HG02763 (cell line): ENCODE measurements around the gene ACVR1C.

Source experiments
- ATAC-seq: cut with Tn5 transposase; IDR thresholded peaks from one replicate; pipeline ENCODE4 v1.9.1; 2021; ENCODE audit warnings: mild to moderate bottlenecking, moderate library complexity; ENCODE audit not compliant: unreplicated experiment

Gene ACVR1C

DNA sequence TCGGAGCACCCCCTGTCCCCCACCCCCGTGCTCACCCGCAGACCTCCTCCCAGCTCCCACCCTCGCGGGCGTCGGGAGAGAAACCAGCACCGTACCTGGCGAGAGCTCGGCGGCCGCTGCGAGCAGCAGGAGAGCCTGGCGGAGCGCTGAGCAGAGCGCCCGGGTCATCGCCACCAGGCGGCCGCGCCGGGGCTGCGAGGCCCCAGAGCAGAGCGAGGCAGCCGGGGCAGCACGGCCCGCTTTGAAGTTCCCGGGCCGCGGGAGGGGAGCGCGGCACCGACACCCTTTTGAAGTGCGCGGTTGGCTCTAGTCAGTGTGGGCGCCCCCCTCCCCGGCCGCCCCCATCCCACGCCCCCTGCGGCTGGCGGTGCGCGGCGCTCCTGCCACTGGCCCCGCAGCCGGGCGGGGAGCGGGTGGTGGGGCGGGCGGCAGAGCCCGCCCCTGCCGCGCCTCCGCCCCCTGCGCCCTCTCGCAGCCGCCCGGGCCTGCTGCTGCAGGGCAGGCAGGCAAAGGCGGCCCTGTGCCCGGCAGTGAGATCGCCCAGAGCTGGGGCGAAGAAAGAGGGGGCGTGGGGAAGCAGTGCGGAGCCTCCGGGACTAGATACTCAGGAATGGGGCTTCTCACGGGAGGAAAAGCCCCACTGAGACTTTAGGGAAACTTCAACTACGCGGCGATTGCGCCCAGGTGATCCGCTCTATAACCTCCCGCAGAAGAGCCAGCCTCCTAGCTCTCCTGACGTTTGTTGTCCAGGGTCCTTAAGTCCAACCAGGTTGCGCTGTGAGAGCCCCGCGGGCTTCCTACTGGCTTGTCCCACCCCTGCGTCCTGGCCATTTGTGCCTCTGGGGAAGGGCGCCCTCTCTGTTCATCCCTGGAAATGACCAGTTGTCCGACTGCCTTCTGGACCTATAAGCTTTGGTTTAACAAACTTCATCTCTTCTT lies at the start of gene ACVR1C:
Gene ACVR1C (minus strand): TSS at position 388 of the 939 bp plus-strand sequence. CDS start 220 bp downstream, at position 168.
- peak; percentile 75 for ATAC-seq

DNA sequence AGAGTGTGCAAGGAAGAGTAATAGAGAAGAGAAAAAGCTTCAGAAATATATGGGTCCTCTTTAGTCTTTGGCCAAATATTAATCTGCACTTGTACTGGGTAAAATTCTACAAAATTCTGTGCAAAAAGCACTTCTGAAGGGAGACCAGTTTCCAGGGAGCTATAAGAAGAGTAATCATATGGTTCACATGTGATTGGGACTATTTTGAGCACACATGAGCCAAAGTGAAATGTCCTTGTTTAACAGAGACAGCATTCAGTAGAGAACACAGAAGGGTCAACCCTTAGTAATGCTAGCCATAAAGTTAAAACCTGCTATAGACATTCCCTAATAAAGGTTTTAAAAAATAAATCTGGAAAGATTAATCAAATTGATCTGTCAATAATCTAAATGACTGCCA lies 49.3 kb upstream of the ACVR1C start:
- no peak for ATAC-seq

DNA sequence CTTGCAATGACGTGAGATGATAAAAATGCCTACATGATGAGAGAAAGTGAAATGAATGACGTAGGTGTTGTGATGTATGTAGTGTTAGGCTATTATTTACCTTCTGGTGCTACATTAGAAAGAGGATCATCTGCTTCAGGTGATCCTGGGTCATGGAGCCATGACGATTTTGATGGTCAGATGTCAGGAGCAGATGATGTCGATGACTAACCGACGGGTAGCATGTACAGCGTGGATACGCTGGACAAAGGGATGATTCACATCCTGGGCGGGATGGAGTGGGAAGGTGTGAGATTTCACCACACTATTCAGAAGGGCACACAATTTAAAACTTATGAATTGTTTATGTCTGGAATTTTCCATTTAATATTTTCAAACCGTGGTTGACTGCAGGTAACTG lies 43.5 kb upstream of the ACVR1C start:
- ATAC-seq: no peak

DNA sequence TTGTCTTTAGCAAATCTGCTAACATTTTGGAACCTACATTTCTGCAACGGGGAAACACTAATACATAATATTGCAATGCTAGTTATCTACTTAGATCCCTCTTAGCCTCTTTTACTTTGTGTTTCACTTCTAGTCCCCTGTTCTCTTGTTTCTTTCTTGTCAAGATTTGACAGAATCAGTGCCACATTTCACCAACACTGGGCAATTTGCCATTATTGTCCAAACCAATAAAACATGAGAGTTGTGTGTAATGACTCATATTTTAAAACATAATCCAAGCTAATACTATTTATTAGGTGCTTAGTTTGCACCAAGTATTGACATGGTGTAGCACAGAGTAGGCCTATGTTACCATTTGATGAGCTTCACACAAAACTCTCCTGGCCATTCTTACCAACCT lies 33.7 kb upstream of the ACVR1C start:
- ATAC-seq: no peak

DNA sequence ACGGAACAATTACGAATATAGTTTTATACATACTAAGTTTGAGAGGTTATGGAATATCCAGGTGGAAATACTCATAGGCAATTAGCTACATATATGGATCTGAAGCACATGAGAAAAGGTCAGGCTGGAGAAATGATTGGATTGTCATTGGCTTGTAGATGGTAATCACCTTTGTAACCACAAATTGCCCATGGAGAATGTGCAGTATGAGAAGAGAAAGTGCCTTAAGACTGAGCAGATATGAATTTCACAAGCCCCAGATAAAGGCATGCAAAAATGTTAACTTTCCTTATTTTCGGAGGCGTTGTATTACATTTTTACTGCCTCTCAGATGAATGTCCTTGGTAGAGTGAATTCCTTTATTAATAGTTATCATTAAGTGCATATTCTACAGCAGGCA lies 33.1 kb upstream of the ACVR1C start:
- no peak for ATAC-seq

DNA sequence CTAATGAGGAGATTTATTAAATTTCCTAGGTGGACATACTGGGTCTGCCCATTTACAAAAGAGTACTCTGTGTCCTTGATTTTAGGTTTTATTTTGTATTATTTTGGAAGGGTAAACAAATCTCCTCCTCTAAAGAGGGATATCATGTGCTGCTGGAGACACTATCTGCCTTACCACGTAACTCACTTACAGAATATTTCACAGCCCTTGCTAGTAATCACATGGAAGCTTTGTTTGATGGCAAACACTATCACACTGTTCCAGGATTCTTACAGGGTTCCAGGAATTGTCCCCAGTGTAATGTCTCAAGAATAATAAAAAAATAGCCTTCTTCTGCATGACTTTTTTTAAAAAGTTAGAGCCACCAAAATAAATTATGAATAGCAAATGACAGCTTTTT lies 29.2 kb upstream of the ACVR1C start:
- ATAC-seq: no peak

DNA sequence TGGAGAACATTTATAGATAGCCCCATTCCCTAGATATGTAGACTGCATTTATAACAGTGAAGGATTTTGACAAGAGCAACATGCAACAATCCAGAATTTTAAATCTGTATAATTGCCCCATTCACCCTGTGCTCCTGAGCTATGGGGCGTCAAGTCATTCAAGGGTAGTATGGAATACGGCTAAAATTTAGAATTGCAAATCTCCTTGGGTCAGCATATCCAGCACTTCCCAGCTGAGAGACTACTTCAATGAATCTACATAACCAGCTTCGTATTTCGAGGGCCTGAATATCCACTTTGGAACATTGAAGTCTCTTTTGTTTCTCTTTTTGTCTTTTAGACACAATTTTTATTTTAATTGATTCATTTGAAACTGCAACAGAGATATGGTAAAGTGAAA lies 28.4 kb upstream of the ACVR1C start:
- ATAC-seq: no peak

DNA sequence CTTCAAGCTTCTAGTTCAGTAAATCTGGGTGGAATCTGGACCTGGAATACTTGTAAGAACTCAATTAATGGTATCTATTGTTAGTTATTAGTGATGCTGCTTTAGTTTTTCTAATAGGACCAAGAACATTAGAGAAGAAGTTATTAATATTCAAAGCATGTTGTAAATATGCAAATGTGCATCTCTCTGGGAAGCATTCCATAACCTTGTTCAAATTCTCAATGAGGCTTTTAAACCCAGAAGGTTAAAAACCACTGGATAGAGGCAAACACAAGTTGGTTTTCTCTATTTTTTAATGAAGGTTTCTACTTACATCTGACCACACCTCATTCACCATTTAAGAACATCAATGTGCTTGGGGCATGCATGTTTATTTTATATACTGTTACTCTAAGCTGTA lies 16.1 kb upstream of the ACVR1C start:
- no peak for ATAC-seq

DNA sequence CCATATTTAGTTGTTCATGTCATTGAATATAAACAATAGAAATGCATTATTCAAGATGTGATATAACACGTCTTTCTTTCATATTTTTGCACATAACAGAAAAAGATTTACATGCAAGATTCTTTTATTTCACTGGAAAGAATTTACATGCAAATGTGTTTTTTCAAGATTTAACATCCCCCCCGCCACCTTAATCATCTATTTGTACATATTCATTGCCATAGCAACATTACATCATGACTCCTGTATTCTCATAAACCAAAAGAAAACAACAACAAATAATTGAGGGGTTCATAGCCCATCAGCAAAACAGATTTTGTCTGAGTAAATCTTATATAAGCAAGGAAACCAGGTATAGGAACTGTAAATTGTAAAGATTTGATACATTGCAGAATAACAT lies 3.2 kb upstream of the ACVR1C start:
- no peak for ATAC-seq

DNA sequence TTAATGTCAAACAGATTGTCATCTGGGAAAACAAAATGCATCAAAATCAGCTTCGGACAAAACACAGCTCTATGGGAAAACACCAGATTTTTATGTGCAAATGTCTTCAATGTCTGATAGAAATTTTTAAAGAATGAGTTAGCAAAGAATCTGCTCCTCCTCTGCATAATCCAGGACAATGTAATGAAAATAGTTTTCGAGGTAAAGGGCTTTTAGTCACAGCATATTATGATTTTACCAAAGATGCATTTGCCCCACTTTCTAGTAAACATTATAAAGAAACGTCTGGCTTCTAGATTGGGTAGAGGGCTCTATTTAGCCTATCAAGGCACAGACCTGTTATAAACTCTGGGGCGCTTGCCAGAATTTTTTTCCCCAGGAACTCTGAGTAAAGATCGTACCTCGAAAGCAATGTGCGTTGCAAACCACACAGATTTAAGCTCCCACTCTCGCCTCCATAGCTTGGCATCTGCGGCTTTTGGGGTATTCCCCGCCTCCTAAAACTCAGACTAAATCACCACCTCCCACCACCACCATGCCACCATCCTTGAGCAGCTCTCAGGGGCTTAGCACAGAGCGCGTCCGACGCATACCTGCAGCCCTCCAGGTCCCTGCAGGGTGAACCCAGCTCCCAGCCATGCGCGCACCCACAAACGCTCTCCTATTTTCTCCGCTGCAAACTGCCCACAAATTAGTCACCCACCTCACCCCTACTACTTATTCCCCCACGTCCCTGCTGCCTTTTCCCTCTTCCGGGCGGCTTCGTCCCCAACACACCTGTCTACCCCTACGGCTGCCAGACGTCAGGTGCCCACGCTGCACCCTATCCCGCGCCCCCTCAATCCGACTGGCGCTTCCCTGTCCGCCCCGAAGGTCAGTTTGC lies 829 bp downstream of the ACVR1C start:
- ATAC-seq: peak; percentile 9

DNA sequence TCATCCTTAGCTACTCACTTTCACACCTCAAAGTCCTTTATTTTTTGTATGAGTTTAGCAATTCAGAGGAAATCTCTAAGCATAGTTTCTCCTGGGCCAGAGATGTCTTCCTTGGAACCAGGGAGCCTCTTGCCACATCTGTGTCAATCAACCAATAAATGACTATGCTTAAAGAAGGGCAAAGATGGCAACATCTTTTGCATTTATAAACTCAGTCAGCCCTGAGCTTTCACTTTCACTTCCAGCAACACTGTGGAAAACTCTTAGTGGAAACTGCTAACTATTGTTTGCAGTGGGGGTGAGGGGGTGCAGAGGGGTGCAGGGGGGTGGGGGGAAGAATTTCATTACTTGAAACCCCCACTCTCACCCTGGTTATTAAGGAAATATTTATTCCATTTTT lies 3.4 kb downstream of the ACVR1C start:
- no peak for ATAC-seq

DNA sequence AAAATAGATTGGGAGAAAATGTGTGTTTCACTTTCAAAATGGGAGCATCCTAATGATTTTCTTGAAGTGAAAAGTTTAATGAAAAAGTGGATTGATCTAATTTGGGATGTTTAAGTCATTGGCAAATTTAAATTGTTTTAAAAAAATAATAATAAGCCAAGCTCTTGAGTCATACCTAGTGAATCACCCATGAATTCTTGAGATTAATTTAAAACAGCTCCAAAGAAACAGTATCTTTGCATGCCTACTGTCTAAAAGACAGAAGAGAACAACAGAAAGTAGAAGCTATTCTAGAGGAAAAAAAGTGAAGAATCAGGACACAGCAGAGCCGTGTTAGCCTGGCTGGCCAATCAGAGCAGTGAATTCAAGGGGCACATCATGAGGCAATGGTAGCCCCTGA lies 7.7 kb downstream of the ACVR1C start:
- ATAC-seq: no peak

DNA sequence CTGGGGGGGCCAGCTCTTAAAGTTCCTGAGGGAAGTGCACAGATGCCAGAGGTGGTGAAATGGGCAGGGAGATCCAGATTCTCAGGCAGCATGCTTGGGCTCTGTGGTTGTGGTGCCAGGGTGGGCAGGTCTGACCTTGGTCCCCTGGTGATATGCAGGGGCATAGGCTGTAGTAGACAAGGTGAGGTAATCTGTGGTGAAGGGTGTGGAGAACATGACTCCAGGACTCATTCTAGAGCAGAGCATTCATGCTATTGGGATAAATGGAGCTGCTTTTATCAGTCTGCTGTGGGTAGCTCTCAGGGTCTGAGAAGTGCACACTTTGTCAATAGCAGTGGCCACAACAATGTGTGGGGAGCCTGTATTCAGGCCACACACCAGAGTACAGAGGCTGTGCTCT lies 16.9 kb downstream of the ACVR1C start:
- no peak for ATAC-seq

DNA sequence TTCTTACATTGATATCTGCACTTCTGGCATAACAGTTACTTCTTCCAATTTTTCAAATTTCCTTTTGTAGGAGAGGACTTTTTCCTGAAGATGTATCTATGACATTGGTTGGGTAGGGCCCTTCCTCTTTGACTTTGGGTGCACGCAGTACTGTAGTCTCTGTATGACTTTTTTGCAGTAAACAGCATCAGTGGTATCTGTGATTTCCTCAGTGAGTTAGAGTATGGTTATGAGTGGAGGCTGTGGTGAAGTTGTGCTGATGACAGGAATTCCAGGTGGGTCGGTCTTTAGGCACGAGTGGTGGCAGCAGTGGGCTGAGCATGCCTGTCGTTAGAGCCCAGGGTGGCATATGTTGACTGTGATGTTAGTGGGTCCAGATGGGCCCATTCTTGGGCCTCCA lies 17.6 kb downstream of the ACVR1C start:
- ATAC-seq: no peak

DNA sequence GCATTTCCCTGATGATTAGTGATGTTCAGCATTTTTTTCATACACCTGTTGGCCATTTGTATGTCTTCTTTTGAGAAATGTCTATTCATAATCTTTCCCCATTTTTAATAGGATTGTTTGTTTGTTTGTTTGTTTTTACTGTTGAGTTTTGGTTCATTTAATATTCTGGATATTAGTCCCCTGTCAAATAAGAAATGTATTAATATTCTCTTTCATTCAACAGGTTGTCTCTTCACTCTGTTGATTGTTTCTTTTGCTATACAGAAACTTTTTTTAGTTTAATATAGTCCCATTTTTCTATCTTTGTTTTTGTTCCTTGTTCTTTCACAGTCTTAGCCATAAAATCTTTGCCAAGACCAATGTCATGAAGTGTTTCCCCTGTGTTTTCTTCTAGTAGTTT lies 22.1 kb downstream of the ACVR1C start:
- ATAC-seq: no peak

DNA sequence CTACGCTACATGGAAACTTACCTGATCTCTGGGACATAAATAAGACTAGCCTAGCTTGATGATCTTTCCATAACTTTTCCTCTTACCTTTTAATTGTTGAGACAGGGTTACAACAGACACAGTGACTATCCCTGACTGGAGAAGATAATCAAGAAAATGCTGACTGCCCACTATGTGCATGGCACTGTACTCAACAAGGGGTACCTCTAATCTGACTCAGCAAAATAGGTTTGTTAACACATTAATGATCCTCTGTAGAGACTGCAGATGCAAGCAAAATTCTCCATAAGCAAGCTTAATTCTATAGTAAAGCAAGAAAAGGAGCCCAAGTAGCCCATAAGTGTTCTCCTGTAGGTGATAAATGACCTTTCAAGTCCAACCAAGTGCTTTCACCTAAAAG lies 25.5 kb downstream of the ACVR1C start:
- no peak for ATAC-seq

DNA sequence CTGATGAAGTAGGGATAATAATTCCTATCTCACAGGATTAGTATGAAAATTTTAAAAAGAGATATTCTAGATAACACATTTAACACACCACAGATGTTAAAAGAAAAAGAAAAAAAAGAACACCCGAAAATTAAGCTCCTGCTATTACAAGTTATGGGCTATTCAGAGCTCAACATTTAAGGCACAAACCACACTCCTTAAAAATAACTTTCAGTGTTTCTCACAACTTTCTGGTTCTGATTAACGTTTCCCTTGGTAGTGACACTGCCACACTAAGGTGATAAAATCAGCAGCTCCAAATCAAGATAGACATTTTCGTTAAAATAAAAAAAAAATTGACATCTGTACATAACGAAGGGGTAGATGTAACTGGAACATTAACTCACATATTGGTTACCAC lies 26.9 kb downstream of the ACVR1C start:
- no peak for ATAC-seq

DNA sequence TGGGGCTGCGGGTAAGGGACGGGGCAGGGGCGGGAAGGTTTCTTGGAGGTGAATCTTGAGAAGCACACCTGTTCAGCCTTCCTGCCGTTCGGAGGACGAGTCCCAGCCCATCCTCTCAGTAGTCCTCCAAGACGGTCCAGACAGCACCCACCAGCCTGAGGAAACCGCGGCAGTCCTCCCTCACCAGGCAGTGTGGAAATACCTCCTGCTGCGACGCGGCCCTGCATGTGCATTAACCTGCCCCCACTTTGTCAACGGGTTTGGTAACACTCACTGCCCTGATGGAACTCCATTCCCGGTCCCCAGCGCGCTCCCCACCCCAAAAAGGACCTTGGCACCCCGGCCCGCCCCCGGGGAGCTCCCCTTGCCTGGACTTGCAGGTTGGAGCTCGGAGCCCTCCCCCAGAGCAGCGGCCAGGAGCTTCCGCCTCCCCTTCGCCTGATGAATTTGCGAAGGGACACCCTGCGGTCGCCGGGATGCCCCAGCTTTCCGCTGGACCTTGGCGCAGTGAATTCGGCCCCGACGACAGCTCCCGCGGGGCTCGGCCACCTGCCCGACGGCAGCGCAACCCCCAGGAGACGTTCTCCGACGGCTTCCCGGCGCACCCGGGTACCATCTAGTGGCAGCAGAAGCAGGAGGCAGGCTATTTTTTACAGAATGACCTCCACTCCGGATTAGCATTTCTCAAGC lies 31.5 kb downstream of the ACVR1C start:
- ATAC-seq: no peak

DNA sequence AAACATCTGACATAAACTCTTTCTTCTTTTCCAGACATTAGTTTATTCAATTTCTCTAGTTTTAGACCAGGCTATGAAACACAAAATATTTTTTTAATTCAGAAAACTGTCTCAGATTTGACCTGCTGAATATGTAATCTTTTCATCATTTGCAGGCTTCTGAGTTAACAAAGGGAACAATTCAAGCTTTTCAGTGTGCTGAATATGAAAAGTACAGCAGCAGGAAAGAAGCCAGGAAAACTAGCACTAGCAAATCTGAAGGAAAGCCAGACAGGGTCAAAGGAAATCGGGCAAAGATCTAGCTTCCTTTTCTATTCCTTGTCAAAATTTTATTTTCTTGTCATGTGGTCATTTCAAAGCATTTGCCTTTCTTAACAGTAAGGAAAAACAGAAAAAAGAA lies 35.3 kb downstream of the ACVR1C start:
- no peak for ATAC-seq

DNA sequence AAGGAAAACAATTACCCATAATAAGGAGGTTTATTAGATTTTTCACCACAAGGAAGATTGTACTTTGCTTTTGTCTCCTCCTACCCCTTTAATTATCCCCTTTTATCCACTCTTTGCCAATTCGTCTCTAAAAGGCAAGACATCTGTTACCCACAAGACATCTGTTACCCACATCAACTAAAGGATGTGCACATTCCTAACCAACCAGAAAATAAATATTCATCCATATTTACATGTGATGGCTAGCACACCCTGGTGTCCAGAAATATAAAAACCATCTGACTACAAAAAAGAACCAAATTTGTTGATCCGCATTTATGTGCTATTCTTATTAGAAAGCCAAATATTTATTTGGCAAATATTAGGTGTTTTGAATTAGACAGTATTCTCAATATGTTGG lies 35.7 kb downstream of the ACVR1C start:
- no peak for ATAC-seq

DNA sequence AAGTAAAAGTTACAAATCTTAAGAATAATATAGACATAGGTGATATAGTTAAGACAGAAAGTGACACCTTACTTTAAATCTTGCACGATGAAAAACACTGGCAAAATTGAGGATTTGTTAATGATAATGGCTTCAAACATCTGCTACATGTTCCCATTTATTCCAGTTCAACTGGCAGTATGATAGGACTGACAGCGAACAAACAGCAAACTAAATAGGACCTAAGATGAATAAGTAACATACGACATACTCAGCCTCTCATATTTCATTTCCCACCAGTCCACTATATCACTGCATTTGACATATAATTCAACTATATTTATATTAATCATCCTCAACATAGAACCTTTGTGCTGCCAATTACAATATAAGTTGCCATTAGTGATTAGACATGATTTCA lies 36.3 kb downstream of the ACVR1C start:
- no peak for ATAC-seq
